ENCODE results near the gene RPS16.
A peak's percentile ranks its signal among the peaks of the same experiment; 100 is the strongest.

The RPS16 gene

DNA sequence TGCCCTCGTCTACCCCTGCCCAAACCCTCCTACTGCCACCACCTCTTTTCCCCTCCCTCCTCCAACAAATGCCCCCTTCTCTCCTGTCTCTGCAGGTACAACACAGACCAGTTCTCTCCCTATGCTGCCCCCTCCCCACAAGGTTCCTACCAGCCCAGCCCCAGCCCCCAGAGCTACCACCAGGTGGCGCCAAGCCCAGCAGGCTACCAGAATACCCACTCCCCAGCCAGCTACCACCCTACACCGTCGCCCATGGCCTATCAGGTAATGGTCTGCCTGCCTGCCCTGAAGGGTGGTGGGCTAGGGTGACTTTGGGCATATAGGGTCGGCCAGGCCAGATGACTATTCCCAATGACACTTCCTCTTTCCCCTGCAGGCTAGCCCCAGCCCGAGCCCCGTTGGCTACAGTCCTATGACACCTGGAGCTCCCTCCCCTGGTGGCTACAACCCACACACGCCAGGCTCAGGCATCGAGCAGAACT lies 38.4 kb upstream of the RPS16 start:
- TF ChIP-seq, protein P1, sequence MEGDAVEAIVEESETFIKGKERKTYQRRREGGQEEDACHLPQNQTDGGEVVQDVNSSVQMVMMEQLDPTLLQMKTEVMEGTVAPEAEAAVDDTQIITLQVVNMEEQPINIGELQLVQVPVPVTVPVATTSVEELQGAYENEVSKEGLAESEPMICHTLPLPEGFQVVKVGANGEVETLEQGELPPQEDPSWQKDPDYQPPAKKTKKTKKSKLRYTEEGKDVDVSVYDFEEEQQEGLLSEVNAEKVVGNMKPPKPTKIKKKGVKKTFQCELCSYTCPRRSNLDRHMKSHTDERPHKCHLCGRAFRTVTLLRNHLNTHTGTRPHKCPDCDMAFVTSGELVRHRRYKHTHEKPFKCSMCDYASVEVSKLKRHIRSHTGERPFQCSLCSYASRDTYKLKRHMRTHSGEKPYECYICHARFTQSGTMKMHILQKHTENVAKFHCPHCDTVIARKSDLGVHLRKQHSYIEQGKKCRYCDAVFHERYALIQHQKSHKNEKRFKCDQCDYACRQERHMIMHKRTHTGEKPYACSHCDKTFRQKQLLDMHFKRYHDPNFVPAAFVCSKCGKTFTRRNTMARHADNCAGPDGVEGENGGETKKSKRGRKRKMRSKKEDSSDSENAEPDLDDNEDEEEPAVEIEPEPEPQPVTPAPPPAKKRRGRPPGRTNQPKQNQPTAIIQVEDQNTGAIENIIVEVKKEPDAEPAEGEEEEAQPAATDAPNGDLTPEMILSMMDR (IDR thresholded peaks at IDR 0.05) = peak; percentile 95

DNA sequence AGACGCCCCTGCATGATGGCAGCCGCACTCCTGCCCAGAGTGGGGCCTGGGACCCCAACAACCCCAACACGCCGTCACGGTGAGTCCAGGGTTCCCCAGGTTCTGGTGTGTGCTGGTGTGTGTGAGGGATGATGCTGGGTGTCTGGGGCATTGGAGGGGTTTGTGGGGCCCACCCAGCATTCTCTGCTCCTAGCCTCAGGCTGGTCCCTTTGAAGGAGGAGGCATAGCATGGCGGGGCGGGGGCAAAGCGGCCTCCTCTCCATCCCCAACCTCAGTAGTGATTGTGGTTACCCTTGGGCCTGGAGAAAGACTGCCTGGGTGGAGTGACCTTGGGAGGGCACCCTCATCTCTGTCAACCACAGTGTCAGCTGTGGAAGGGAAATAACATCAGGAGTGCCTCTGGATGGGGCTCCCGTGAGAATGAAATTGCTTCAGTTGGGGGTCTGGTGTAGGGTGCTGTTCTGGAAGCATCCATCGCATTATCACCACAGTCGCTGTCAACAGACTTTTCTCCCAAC lies 37.8 kb upstream of the RPS16 start:
- TF ChIP-seq, protein P1 (IDR thresholded peaks at IDR 0.05) = no peak

DNA sequence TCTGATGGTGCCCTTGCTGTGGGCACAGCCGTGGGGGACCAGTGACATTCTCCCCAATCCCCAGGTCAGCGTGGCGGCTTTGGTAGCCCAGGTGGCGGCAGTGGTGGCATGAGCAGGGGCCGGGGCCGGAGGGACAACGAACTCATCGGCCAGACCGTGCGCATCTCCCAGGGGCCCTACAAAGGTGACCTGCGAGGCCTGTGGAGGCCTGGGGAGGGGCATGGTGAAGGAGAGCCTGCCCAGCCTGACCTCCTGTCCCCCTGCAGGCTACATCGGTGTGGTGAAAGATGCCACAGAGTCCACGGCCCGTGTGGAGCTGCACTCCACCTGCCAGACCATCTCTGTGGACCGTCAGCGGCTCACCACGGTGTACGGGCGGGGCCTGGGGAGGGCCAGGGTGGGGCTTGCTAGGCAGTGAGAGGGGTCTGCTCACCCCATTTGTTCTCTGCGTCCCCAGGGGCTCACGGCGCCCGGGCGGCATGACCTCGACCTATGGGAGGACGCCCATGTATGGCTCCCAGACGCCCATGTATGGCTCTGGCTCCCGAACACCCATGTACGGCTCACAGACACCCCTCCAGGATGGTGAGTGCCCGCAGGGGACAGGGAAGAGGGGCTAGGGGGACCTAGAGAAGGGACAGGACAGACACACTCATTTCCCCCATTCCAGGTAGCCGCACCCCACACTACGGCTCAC lies 37.1 kb upstream of the RPS16 start:
- TF ChIP-seq, protein P1 (IDR thresholded peaks at IDR 0.05) = no peak

DNA sequence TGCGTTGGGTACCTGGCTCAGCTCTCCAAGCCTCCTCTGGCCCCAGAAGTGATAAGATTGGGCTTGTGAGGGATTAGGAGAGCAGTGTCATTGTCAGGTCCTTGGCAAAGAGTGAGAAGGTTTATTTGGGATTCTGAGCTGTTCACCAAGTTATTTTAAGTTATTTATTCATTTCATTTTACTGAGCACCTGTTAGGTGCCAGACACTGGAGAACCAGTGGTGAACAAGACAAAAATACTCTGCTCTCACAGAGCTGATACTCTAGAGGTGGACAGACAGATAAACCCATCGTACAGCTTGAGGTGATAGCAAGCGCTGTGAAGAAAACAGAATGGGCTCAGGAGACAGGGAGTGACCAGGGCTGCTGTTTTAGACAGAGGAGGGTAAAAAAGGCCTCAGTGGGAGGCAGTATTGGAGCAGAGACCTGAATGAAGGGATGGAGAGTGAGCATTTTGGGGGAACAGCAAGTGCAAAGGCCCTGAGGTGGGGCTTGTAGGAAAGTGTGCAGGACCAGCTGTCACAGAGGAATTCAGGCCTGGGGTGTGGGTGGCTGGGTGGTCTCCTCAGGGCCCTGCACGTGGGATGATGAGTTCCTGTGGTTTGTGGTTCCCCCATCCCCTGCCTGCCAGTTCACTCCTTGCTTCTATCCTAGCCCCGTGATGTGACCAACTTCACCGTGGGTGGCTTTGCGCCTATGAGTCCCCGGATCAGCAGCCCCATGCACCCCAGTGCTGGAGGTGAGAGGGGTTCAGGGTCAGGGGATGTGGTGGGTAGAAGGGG lies 36.2 kb upstream of the RPS16 start:
- TF ChIP-seq, protein P1 (IDR thresholded peaks at IDR 0.05) = no peak

DNA sequence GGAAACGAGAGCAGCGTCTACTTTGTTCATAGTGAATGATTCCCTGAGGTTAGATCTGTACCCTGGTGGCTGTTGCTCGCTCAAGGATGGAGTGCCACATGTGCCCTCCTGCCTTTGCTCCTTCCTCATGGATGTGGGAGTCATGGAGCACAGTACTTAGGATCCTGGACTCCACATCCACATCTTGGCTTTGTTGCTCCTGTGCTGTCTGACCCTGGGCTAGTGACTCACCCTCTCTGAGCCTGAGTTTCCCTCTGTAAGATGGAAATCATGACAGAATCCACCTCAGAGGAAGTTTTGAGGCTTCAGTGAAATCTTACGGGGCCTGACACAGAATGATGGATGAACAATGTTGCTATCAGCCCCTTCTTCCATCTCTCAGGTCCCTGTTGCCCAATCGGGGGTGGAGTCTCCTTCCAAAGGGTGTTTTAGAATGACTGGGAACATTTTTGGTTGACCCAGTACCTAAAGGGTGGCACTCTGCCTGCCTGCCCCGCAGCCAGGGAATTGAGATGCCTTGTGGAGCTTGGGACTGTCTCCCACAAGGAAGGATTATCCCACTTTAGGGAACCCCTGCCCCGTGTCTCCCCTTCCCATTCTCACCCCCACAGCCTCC lies 35.1 kb upstream of the RPS16 start:
- TF ChIP-seq, protein P1 (IDR thresholded peaks at IDR 0.05) = no peak

DNA sequence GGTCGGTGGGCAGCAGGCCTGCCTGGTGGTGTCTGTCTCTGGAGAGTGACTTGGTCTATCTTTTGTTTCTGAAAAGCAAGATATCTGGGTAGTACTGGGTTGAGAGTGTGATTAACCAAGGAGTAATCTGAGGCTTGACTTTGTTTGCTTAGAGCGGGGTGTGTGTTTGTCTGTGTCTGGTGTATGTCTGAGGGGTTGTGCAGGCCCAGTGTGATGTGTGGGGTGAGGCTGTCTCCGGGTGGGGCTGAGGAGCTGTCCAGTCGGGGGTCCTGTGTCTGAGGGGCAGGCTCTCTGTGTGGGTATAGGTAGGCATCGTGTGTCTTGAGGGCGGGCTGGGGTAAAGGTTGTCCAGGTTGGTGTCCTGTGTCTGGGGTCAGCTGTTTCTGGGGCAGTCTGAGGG lies 33.8 kb upstream of the RPS16 start:
- TF ChIP-seq, protein P1 (IDR thresholded peaks at IDR 0.05) = no peak

DNA sequence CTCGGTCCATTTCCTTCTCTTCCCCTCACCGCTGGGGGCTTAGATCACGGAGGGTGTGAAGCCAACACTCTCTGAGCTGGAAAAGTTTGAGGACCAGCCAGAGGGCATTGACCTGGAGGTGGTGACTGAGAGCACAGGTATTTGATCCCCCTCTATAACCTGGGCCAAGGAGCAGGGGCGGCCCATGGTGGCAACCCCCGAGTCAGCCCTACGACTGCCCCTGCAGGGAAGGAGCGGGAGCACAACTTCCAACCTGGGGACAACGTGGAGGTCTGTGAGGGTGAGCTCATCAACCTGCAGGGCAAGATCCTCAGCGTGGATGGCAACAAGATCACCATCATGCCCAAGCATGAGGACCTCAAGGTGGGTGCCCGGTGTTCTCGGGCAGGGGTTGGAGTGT lies 33.3 kb upstream of the RPS16 start:
- TF ChIP-seq, protein P1 (IDR thresholded peaks at IDR 0.05) = no peak

Data from LNCAP (cell line).